GM12874 (cell line): ENCODE data around the gene CDS1.

Experiments used
- CTCF ChIP-seq: IDR thresholded peaks from 2 replicates; pipeline ENCODE4 v1.5.1; 2011; ENCODE audit warnings: low read depth, mild to moderate bottlenecking, control low read depth, low read length, moderate library complexity; ENCODE audit not compliant: insufficient read depth

The CDS1 gene

GRCh38 chr4:84638092-84638491, 55.2 kb downstream of the CDS1 start:
- no peak for TF ChIP-seq CTCF

GRCh38 chr4:84639145-84639544, 56.2 kb downstream of the CDS1 start:
- no peak for TF ChIP-seq CTCF

- no peak for TF ChIP-seq CTCF
Observed at GRCh38 chr4:84644087-84644486, 61.2 kb downstream of the CDS1 start.

- TF ChIP-seq CTCF = no peak
Observed at GRCh38 chr4:84647312-84647884, 64.5 kb downstream of the CDS1 start.

- TF ChIP-seq CTCF = no peak
Observed at GRCh38 chr4:84648178-84648577, 65.3 kb downstream of the CDS1 start.

- no peak for TF ChIP-seq CTCF
Observed at GRCh38 chr4:84648863-84649647, 66.1 kb downstream of the CDS1 start.

GRCh38 chr4:84651499-84651898, 68.6 kb downstream of the CDS1 start:
- no peak for TF ChIP-seq CTCF
